Measurements from ENCODE around the gene C19orf12. TPM values are rescaled to one million over a fixed set of nuclear protein-coding genes. Genes with fewer than 3 reads are reported as not detected.
A peak's percentile ranks its signal among the peaks of the same experiment; 100 is the strongest.

C19orf12 gene
- total and polyA plus RNA-seq, 2 of the 13 experiments (the other 11 are each of a cell fraction or from before 2014, with no cell fraction given) = 17.7 to 34.4 TPM

DNA sequence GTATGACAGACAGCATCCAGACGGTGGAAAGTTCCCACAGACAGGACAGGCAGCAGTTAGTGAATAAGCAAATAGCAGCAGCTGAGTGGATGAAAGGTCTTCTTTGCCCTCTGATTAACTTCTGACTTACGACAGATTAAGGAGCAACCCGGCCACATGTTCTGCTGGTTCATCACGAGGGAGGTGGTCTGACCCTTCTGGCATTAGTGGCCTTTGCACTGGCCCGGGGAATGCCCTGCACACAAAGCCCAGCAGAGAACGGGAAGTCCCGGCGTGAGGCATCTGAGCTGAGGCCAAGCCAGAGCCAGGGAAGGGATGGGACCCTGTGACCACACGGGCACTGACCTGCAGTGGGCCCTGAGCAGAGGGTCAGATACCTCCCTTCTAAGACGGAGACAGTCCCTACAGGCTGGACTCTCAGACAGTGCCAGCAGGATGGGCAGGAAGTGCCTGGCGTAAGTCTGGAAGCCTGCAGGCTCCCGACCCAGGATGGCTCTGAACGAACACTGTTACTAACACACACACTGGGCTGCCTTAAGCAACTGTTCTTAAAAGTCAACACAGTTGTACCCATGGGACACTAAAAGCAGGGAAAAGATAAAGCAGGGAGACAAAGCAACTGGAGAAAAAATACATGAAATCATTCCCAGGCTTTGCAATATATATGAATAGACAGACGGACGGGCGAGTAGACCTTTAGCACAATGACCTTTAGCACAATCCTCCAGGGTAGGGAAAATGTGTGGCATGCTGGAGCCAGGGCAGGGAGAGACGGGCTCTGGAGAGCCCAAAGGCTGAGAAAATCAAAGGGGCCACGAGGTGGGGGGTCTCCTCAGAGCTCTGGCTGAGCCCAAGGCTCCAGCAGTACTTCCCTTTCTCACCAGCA is 6.3 kb downstream of the C19orf12 start (continued):
- TF ChIP-seq ETV5 (CRISPR knock-in tag; IDR thresholded peaks at IDR 0.05; ENCODE audit: borderline replicate concordance) (no peak), ZNF615 (CRISPR knock-in tag; IDR thresholded peaks at IDR 0.05; ENCODE audit: borderline replicate concordance) (no peak), SMC3 (IDR thresholded peaks at IDR 0.05; ENCODE audit: low read length) (no peak), ZNF879 (CRISPR knock-in tag; IDR thresholded peaks at IDR 0.05) (no peak), ZNF776 (CRISPR knock-in tag; IDR thresholded peaks at IDR 0.05) (peak; percentile 57), YY1 (IDR thresholded peaks at IDR 0.05; ENCODE audit: insufficient read depth, insufficient replicate concordance, low read depth, low read length) (no peak), TAF1 (CRISPR knock-in tag; IDR thresholded peaks at IDR 0.05) (peak; percentile 52), NR2F2 (IDR thresholded peaks at IDR 0.05; ENCODE audit: borderline replicate concordance, low read depth) (peak; percentile 46), SIN3A (IDR thresholded peaks at IDR 0.05; ENCODE audit: borderline replicate concordance, low read depth, low read length) (0 out of 2 replicates have a peak, but pooled peaks have one; percentile 4), NR1H2 (CRISPR knock-in tag; IDR thresholded peaks at IDR 0.05; ENCODE audit: borderline replicate concordance, low read depth) (no peak), ISL2 (CRISPR knock-in tag; IDR thresholded peaks at IDR 0.05) (no peak), ZNF703 (CRISPR knock-in tag; IDR thresholded peaks at IDR 0.05; ENCODE audit: borderline replicate concordance) (no peak), ELF4 (CRISPR knock-in tag; IDR thresholded peaks at IDR 0.05; ENCODE audit: borderline replicate concordance) (no peak), HOXA7 (CRISPR knock-in tag; IDR thresholded peaks at IDR 0.05) (no peak)
- TF ChIP-seq, protein P1, sequence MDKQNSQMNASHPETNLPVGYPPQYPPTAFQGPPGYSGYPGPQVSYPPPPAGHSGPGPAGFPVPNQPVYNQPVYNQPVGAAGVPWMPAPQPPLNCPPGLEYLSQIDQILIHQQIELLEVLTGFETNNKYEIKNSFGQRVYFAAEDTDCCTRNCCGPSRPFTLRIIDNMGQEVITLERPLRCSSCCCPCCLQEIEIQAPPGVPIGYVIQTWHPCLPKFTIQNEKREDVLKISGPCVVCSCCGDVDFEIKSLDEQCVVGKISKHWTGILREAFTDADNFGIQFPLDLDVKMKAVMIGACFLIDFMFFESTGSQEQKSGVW (CRISPR knock-in tag; IDR thresholded peaks at IDR 0.05; ENCODE audit: borderline replicate concordance) = no peak
- TF ChIP-seq, protein P2, sequence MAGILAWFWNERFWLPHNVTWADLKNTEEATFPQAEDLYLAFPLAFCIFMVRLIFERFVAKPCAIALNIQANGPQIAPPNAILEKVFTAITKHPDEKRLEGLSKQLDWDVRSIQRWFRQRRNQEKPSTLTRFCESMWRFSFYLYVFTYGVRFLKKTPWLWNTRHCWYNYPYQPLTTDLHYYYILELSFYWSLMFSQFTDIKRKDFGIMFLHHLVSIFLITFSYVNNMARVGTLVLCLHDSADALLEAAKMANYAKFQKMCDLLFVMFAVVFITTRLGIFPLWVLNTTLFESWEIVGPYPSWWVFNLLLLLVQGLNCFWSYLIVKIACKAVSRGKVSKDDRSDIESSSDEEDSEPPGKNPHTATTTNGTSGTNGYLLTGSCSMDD (CRISPR knock-in tag; IDR thresholded peaks at IDR 0.05) = no peak
- TF ChIP-seq, protein P3, sequence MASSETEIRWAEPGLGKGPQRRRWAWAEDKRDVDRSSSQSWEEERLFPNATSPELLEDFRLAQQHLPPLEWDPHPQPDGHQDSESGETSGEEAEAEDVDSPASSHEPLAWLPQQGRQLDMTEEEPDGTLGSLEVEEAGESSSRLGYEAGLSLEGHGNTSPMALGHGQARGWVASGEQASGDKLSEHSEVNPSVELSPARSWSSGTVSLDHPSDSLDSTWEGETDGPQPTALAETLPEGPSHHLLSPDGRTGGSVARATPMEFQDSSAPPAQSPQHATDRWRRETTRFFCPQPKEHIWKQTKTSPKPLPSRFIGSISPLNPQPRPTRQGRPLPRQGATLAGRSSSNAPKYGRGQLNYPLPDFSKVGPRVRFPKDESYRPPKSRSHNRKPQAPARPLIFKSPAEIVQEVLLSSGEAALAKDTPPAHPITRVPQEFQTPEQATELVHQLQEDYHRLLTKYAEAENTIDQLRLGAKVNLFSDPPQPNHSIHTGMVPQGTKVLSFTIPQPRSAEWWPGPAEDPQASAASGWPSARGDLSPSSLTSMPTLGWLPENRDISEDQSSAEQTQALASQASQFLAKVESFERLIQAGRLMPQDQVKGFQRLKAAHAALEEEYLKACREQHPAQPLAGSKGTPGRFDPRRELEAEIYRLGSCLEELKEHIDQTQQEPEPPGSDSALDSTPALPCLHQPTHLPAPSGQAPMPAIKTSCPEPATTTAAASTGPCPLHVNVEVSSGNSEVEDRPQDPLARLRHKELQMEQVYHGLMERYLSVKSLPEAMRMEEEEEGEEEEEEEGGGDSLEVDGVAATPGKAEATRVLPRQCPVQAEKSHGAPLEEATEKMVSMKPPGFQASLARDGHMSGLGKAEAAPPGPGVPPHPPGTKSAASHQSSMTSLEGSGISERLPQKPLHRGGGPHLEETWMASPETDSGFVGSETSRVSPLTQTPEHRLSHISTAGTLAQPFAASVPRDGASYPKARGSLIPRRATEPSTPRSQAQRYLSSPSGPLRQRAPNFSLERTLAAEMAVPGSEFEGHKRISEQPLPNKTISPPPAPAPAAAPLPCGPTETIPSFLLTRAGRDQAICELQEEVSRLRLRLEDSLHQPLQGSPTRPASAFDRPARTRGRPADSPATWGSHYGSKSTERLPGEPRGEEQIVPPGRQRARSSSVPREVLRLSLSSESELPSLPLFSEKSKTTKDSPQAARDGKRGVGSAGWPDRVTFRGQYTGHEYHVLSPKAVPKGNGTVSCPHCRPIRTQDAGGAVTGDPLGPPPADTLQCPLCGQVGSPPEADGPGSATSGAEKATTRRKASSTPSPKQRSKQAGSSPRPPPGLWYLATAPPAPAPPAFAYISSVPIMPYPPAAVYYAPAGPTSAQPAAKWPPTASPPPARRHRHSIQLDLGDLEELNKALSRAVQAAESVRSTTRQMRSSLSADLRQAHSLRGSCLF (CRISPR knock-in tag; IDR thresholded peaks at IDR 0.05; ENCODE audit: borderline replicate concordance) = no peak
- TF ChIP-seq, protein P4, sequence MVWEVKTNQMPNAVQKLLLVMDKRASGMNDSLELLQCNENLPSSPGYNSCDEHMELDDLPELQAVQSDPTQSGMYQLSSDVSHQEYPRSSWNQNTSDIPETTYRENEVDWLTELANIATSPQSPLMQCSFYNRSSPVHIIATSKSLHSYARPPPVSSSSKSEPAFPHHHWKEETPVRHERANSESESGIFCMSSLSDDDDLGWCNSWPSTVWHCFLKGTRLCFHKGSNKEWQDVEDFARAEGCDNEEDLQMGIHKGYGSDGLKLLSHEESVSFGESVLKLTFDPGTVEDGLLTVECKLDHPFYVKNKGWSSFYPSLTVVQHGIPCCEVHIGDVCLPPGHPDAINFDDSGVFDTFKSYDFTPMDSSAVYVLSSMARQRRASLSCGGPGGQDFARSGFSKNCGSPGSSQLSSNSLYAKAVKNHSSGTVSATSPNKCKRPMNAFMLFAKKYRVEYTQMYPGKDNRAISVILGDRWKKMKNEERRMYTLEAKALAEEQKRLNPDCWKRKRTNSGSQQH (CRISPR knock-in tag; IDR thresholded peaks at IDR 0.05; ENCODE audit: low read depth) = no peak
- TF ChIP-seq, protein P5, sequence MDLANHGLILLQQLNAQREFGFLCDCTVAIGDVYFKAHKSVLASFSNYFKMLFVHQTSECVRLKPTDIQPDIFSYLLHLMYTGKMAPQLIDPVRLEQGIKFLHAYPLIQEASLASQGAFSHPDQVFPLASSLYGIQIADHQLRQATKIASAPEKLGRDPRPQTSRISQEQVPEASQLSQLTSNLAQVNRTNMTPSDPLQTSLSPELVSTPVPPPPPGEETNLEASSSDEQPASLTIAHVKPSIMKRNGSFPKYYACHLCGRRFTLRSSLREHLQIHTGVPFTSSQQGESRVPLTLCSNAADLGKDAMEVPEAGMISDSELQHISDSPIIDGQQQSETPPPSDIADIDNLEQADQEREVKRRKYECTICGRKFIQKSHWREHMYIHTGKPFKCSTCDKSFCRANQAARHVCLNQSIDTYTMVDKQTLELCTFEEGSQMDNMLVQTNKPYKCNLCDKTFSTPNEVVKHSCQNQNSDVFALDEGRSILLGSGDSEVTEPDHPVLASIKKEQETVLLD (CRISPR knock-in tag; IDR thresholded peaks at IDR 0.05; ENCODE audit: low read depth) = no peak
